ENCODE measurements around the gene BRD4.

Gene BRD4

DNA sequence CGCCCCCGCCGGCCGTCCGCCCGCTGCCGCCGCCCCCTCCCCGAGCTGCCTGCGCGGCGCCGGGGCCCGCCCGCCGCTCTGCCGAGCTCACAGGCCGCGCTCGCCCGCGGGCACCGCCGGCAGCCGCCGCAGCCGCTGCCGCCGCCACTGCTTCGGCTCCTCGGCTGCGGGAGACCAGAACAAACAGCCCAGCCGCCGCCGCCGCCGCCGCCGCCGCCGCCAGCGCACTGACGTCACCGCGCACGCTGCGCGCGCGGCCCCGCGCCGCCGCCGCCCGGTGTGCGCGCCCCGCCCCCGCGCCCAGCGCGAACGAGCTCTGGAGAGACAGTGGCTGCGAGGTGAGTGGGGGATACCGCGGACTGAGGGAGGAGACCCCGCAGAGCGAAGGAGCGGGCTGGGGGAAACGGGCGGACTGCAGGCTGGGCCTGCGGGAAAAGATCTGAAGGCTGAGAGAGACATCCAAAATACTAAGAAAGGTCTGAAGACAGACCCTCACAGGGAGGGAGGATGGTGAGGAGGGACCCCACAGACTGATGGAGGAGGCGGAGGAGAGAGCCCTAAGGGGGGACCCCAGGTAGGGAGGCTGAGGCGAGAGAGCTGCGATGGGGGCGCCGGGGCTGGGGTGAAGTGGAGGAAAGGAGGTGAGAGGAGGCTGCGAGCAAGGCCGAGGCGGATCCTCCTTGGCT lies at the start of gene BRD4:
Gene BRD4 (minus strand): TSS at position 229 of the 686 bp plus-strand sequence. CDS start 59,440 bp downstream, outside the sequence.
- Mint-ChIP-seq H3K36me3 (ENCODE audit: low read depth) (peaks cover 20% of the 10 kb centered on the region), H3K27me3 (no peaks in the 10 kb centered on the region), H3K4me1 (peaks cover 47% of the 10 kb centered on the region), H3K9me3 (no peaks in the 10 kb centered on the region), H3K4me3 (peak within 1 kb of the TSS; percentile 94), H3K27ac (peak within 1 kb of the TSS; percentile 95)
- ATAC-seq: peak; percentile 63
- peak; percentile 82 for DNase-seq

DNA sequence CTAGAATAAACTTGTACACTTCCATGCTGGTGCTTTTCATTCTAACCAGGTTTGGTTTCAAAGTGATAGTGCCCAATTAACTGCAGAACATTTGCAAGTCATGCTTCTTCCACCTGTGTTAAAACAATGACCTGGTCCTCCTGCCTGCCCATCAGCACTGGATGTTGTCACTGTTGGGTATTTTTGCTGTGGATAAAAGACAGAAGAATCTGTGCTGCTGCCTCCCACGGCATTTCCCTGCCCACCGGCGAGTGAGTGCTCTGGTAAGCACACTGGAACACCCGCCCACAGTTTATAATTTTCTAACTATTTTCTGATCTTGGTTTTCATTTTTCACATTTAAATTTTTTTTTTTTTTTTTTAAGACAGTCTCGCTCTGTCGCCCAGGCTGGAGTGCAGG lies 49.5 kb upstream of the BRD4 start:
- DNase-seq (no peak), ATAC-seq (no peak)
- H3K27ac Mint-ChIP-seq: peak overlapping the region; percentile 86
- peaks cover 16% of the 10 kb centered on the region for H3K36me3 Mint-ChIP-seq (ENCODE audit: low read depth)
- H3K9me3 Mint-ChIP-seq: no peaks in the 10 kb centered on the region
- peaks cover 2% of the 10 kb centered on the region for H3K27me3 Mint-ChIP-seq
- H3K4me3 Mint-ChIP-seq: peak overlapping the region; percentile 34
- H3K4me1 Mint-ChIP-seq: peaks cover 39% of the 10 kb centered on the region

- peaks cover 2% of the 10 kb centered on the region for H3K27me3 Mint-ChIP-seq
- H3K4me3 Mint-ChIP-seq: peak overlapping the region; percentile 34
- H3K9me3 Mint-ChIP-seq: no peaks in the 10 kb centered on the region
- peaks cover 44% of the 10 kb centered on the region for H3K4me1 Mint-ChIP-seq
- no peak for DNase-seq
- H3K27ac Mint-ChIP-seq: peak overlapping the region; percentile 86
- peaks cover 16% of the 10 kb centered on the region for H3K36me3 Mint-ChIP-seq (ENCODE audit: low read depth)
- ATAC-seq: no peak
Observed at GRCh38 chr19:15381429-15381828, 49.1 kb upstream of the BRD4 start.

- H3K9me3 Mint-ChIP-seq: no peaks in the 10 kb centered on the region
- H3K27ac Mint-ChIP-seq: peak overlapping the region; percentile 99
- ATAC-seq: peak; percentile 13
- peaks cover 48% of the 10 kb centered on the region for H3K4me1 Mint-ChIP-seq
- peaks cover 2% of the 10 kb centered on the region for H3K27me3 Mint-ChIP-seq
- no peak for DNase-seq
- peaks cover 20% of the 10 kb centered on the region for H3K36me3 Mint-ChIP-seq (ENCODE audit: low read depth)
- peak overlapping the region; percentile 95 for H3K4me3 Mint-ChIP-seq
Observed at GRCh38 chr19:15379999-15380647, 47.8 kb upstream of the BRD4 start.

GRCh38 chr19:15379083-15379998 lies 47.0 kb upstream of the BRD4 start, which contains the start of gene AKAP8:
AKAP8 (minus strand) TSS chr19:15379787; CDS start chr19:15379731, 56 bp downstream.
- Mint-ChIP-seq H3K4me3 (peak within 1 kb of the TSS; percentile 95), H3K4me1 (peaks cover 48% of the 10 kb centered on the region), H3K27ac (peak within 1 kb of the TSS; percentile 99), H3K27me3 (peaks cover 2% of the 10 kb centered on the region), H3K36me3 (ENCODE audit: low read depth) (peaks cover 20% of the 10 kb centered on the region), H3K9me3 (no peaks in the 10 kb centered on the region)
- ATAC-seq: peak; percentile 92
- peak; percentile 97 for DNase-seq

DNA sequence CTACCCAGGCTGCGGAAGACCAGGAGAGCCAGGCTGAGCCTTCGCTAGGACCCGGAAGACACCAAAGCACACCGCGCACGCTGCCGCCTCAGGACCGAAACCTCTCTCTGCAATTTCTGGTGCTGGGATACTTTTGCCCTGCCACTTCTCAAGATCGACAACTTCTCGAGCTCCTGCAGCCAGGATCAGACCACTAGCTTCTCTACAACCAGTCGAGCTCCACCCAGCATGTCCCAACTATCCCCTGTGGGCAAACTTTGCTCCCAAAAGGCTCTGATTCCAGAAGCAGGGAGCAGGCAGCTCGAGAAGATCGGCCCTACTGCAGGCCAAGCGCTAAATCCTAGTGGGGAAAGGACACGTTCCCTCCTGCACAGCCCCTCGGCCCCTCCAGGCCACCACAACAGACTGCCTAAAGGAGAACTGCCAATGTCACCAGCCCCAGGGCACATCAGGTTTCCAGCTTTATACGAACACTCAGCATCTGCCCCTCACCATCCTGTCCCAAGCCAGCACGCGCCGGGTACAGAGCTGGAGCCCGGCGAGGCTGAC lies 46.3 kb upstream of the BRD4 start:
- ATAC-seq: no peak
- H3K36me3 Mint-ChIP-seq (ENCODE audit: low read depth): peaks cover 20% of the 10 kb centered on the region
- peak overlapping the region; percentile 95 for H3K4me3 Mint-ChIP-seq
- no peaks in the 10 kb centered on the region for H3K9me3 Mint-ChIP-seq
- H3K4me1 Mint-ChIP-seq: peaks cover 48% of the 10 kb centered on the region
- peaks cover 2% of the 10 kb centered on the region for H3K27me3 Mint-ChIP-seq
- DNase-seq: peak; percentile 58
- peak overlapping the region; percentile 95 for H3K27ac Mint-ChIP-seq

DNA sequence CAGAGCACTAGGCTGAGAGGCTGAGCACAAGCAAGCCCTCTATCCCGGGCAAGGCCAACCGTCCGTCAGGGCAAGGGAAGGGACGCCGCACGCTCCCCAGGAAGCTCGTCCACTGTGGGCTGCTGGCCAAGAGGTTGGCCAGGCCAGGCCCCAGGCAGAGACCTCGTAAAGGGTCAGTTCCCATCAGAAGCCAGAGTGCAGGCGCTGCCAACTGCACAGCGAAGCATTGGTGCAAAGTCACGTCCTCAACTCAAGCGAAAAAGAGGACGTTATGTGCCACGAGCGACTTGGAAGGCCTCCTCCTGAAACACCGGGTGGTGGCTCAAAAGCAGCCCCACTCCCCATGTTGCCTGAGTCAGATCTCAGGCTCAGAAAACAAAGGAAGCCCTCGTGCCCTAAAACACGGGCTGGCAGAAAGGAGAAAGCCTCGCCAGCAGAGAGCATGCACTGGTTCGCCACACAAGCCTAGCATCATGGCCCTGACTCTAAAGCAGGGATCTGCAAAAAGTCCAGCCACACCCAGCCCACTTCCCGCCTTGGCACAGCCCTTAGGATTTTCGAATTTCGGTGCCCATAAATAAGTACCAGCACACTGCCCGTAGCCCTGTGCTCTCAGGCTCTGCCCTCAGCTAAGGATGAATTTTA lies 42.6 kb upstream of the BRD4 start:
- DNase-seq (no peak), ATAC-seq (no peak)
- Mint-ChIP-seq H3K27me3 (peaks cover 2% of the 10 kb centered on the region), H3K9me3 (no peaks in the 10 kb centered on the region), H3K4me1 (peaks cover 33% of the 10 kb centered on the region), H3K36me3 (ENCODE audit: low read depth) (peaks cover 28% of the 10 kb centered on the region), H3K4me3 (no peak overlapping the region), H3K27ac (no peak overlapping the region)

DNA sequence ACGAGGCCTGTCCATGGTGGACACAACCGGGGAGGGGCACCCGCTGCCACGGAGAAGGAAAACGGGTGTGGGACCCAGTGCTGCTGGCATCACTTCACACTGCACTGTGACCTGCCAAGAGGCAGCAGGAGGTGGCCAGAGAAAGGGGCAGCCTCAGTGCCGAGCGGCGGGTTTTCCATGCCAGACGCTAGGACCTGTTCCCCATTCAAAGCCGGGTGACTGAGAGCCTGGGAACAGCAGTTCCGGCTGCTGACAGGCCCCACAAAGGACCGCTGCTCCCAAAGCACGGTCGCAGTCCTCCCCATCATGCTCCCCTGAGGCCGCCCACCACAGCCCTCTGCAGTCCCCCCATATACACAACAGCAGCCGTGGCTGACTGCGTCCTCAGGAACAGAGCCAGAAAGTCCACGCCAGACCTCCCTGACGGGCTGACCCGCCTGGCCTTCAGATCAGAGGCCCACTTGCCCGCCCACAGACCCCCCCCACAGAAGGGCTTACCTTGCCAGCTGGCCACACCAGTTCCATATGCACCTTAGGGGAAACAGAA lies 41.8 kb upstream of the BRD4 start:
- Mint-ChIP-seq H3K4me3 (no peak overlapping the region), H3K9me3 (no peaks in the 10 kb centered on the region), H3K36me3 (ENCODE audit: low read depth) (peaks cover 31% of the 10 kb centered on the region), H3K27me3 (no peaks in the 10 kb centered on the region), H3K4me1 (peaks cover 31% of the 10 kb centered on the region), H3K27ac (no peak overlapping the region)
- no peak for DNase-seq
- ATAC-seq: no peak

DNA sequence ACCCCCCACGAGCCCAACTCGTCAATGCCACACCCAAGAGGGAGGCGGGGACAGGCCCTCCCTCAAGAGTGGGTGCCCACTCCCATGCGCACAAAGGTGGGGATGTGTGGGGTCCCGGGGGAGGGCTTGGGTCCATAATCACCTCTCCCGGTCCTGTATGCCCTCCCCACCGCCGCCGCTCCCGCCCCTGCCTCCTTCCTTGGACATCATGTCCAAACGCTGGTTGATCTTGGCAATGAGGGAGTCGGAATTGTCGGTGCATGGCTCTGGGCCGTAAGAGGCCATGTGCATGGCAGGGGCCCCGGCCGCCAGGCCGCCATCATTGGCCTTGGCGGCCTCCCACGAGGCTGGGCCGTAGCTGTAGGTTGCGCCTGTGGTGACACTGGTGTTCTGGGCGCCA lies 41.3 kb upstream of the BRD4 start:
- peaks cover 31% of the 10 kb centered on the region for H3K4me1 Mint-ChIP-seq
- DNase-seq (no peak), ATAC-seq (no peak)
- no peaks in the 10 kb centered on the region for H3K27me3 Mint-ChIP-seq
- no peaks in the 10 kb centered on the region for H3K9me3 Mint-ChIP-seq
- H3K4me3 Mint-ChIP-seq: no peak overlapping the region
- H3K27ac Mint-ChIP-seq: no peak overlapping the region
- H3K36me3 Mint-ChIP-seq (ENCODE audit: low read depth): peaks cover 32% of the 10 kb centered on the region

- Mint-ChIP-seq H3K36me3 (ENCODE audit: low read depth) (peaks cover 27% of the 10 kb centered on the region), H3K9me3 (no peaks in the 10 kb centered on the region), H3K27ac (no peak overlapping the region), H3K27me3 (no peaks in the 10 kb centered on the region), H3K4me1 (peaks cover 25% of the 10 kb centered on the region), H3K4me3 (no peak overlapping the region)
- DNase-seq: no peak
- ATAC-seq: no peak
Observed at GRCh38 chr19:15372891-15373301, 40.6 kb upstream of the BRD4 start.

DNA sequence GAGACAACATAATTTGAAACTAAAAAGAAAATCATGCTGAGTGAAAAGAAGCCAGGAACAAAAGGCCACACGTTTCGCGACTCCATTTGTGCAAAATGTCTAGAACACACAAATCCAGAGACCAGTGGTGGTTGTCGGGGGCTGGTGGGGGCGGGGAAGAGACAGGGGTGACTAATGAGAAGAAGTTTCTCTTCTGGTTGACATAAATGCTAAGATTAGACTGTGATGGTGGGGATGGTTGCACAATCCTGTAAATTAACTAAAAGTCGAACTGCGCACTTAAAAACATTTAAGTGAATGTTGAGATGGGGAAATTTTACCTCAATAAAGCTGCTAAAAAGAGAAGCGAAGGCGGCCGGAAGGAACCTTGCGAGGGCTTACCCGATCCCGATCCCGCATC lies 40.1 kb upstream of the BRD4 start:
- Mint-ChIP-seq H3K4me1 (peaks cover 21% of the 10 kb centered on the region), H3K4me3 (no peak overlapping the region), H3K27me3 (no peaks in the 10 kb centered on the region), H3K36me3 (ENCODE audit: low read depth) (peaks cover 24% of the 10 kb centered on the region), H3K9me3 (no peaks in the 10 kb centered on the region), H3K27ac (peak overlapping the region; percentile 49)
- DNase-seq (no peak), ATAC-seq (no peak)

DNA sequence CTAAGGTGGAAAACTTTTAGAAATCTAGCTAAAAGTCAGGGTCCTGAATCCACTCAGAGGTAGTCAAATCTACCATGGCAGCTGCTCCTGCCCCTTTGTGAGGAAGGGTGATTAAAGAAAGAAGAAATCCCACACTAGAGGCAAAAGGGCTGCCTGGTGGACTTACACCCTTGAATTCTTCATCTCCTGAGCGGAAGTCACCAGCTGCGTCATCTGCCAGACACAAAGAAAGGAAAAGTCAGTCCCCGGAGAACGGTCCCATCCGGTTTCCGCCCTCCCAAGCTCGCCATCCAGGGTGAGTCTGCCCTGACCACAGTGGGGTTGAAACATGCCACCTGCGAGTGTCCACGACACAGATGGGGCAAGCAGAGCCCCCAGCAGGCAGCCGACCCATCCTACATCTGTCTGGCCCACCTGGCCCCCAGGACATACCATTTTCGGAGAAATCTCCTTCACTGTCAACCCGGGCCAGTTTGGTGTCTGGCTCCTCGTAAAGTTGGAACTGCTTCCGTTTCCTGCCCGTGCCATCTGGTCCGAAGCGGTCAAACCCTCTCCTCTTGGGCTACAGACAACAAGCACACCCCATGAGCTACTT lies 39.5 kb upstream of the BRD4 start:
- Mint-ChIP-seq H3K36me3 (ENCODE audit: low read depth) (peaks cover 22% of the 10 kb centered on the region), H3K27ac (no peak overlapping the region), H3K4me1 (peaks cover 15% of the 10 kb centered on the region), H3K4me3 (no peak overlapping the region), H3K27me3 (no peaks in the 10 kb centered on the region), H3K9me3 (no peaks in the 10 kb centered on the region)
- ATAC-seq (no peak), DNase-seq (no peak)

DNA sequence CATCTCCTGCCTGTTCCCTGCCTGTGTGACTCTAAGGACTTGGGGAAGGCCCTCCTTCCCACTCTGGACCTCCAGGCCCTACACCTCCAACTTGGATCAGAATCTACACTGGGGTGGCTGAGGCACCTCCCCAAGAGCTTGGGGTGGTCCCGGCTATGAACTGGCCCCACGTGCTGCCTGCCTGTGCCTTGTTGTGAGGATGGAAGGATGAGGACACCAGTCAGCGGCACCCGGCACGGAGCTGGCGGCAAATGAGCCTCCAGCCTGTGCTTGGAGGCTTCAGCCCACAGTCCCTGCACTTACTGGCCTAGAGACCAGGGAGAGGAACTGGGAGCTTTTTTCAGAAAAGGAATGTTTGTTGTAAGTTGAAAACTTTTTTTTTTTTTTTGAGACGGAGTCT lies 38.8 kb upstream of the BRD4 start:
- no peaks in the 10 kb centered on the region for H3K27me3 Mint-ChIP-seq

More for the DNA sequence above, 38.8 kb upstream of the BRD4 start:
- DNase-seq (no peak), ATAC-seq (no peak)
- Mint-ChIP-seq H3K4me1 (peaks cover 9% of the 10 kb centered on the region), H3K9me3 (no peaks in the 10 kb centered on the region), H3K4me3 (no peak overlapping the region), H3K36me3 (ENCODE audit: low read depth) (peaks cover 27% of the 10 kb centered on the region), H3K27ac (no peak overlapping the region)
